T-helper 17 cell (primary cell): Measurements from ENCODE around the gene OPN3. TPM values are rescaled to one million over a fixed set of nuclear protein-coding genes. Genes with fewer than 3 reads are reported as not detected.

ENCODE experiments used
- ATAC-seq: fragments of 150-1000 bp; cut with Tn5 transposase; 2 replicates; pipeline ENCODE4 v1.10.0; 2021; ENCODE audit warnings: mild to moderate bottlenecking, moderate library complexity
- DNase-seq, 3 donors: peaks; one replicate each; pipeline versions ENCODE4 v3.0.0 to v3.0.0-alpha.2; 2020 to 2021
- H3K9me3 ChIP-seq: one replicate; pipeline ENCODE4 v1.7.0; 2013; ENCODE audit warnings: low read length, mild to moderate bottlenecking; ENCODE audit not compliant: control insufficient read depth, poor library complexity, severe bottlenecking
- H3K27ac Mint-ChIP-seq: one replicate; pipeline ENCODE4 v1.8.0; 2022; ENCODE audit warnings: mild to moderate bottlenecking, moderate library complexity, mixed read lengths
- H3K27me3 Mint-ChIP-seq: one replicate; pipeline ENCODE4 v1.8.0; 2022; ENCODE audit warnings: mixed read lengths
- H3K36me3 Mint-ChIP-seq: one replicate; pipeline ENCODE4 v1.8.0; 2022; ENCODE audit warnings: low read depth, mixed read lengths
- H3K4me1 Mint-ChIP-seq: one replicate; pipeline ENCODE4 v1.8.0; 2022; ENCODE audit warnings: mild to moderate bottlenecking, mixed read lengths
- H3K4me3 Mint-ChIP-seq: one replicate; pipeline ENCODE4 v1.8.0; 2022; ENCODE audit warnings: mild to moderate bottlenecking, moderate library complexity, mixed read lengths
- total RNA-seq, 4 donors: library from RNA in 2 of 4; stranded (reverse) in 2 of 4; gene quantifications; one replicate each; pipeline ENCODE4 v1.2.3 and lab custom pipeline; 2022 to 2026

OPN3 gene
- total RNA-seq, 2 donors from 2014 or later: 3.7 to 3.9 TPM

- ATAC-seq (no peak), DNase-seq (no peak)
- Mint-ChIP-seq H3K4me1 (no peaks in the 10 kb centered on the region), H3K4me3 (no peak overlapping the region), H3K27ac (no peak overlapping the region), H3K27me3 (peaks cover 8% of the 10 kb centered on the region), H3K36me3 (peaks cover 4% of the 10 kb centered on the region)
- H3K9me3 ChIP-seq: no peaks in the 10 kb centered on the region
Measured at GRCh38 chr1:241586905-241587512, 53.2 kb downstream of the OPN3 start.

- no peaks in the 10 kb centered on the region for H3K4me1 Mint-ChIP-seq
- H3K27ac Mint-ChIP-seq: no peak overlapping the region
- ATAC-seq: no peak
- H3K27me3 Mint-ChIP-seq: peaks cover 8% of the 10 kb centered on the region
- H3K36me3 Mint-ChIP-seq: peaks cover 4% of the 10 kb centered on the region
- no peak for DNase-seq
- no peak overlapping the region for H3K4me3 Mint-ChIP-seq
- no peaks in the 10 kb centered on the region for H3K9me3 ChIP-seq
Measured at GRCh38 chr1:241582921-241583321, 57.2 kb downstream of the OPN3 start.

- Mint-ChIP-seq H3K36me3 (peaks cover 2% of the 10 kb centered on the region), H3K27me3 (peaks cover 8% of the 10 kb centered on the region), H3K27ac (no peak overlapping the region), H3K4me3 (no peak overlapping the region), H3K4me1 (no peaks in the 10 kb centered on the region)
- DNase-seq: no peak
- ATAC-seq: no peak
- no peaks in the 10 kb centered on the region for H3K9me3 ChIP-seq
Measured at GRCh38 chr1:241579434-241579833, 60.7 kb downstream of the OPN3 start.

- no peaks in the 10 kb centered on the region for H3K9me3 ChIP-seq
- Mint-ChIP-seq H3K27me3 (peaks cover 18% of the 10 kb centered on the region), H3K4me1 (no peaks in the 10 kb centered on the region), H3K27ac (no peak overlapping the region), H3K4me3 (no peak overlapping the region), H3K36me3 (no peaks in the 10 kb centered on the region)
- no peak for ATAC-seq
- no peak for DNase-seq
Measured at GRCh38 chr1:241574154-241574553, 66.0 kb downstream of the OPN3 start.

GRCh38 chr1:241569848-241570247 lies 70.3 kb downstream of the OPN3 start:
- no peaks in the 10 kb centered on the region for H3K4me1 Mint-ChIP-seq
- no peak for ATAC-seq

GRCh38 chr1:241560849-241561187 lies 79.4 kb downstream of the OPN3 start:
- H3K27ac Mint-ChIP-seq: no peak overlapping the region
- H3K4me1 Mint-ChIP-seq: peaks cover 4% of the 10 kb centered on the region
- DNase-seq (no peak), ATAC-seq (no peak)
- peaks cover 10% of the 10 kb centered on the region for H3K27me3 Mint-ChIP-seq
- H3K9me3 ChIP-seq: no peaks in the 10 kb centered on the region
- no peak overlapping the region for H3K4me3 Mint-ChIP-seq
- no peaks in the 10 kb centered on the region for H3K36me3 Mint-ChIP-seq

More at GRCh38 chr1:241569848-241570247, 70.3 kb downstream of the OPN3 start:
- Mint-ChIP-seq H3K4me3 (no peak overlapping the region), H3K27ac (no peak overlapping the region), H3K36me3 (no peaks in the 10 kb centered on the region), H3K27me3 (peaks cover 19% of the 10 kb centered on the region)
- no peak for DNase-seq
- no peaks in the 10 kb centered on the region for H3K9me3 ChIP-seq

- H3K27ac Mint-ChIP-seq: no peak overlapping the region
- H3K9me3 ChIP-seq: no peaks in the 10 kb centered on the region
- peaks cover 4% of the 10 kb centered on the region for H3K4me1 Mint-ChIP-seq
- peaks cover 10% of the 10 kb centered on the region for H3K27me3 Mint-ChIP-seq
- no peak for ATAC-seq
- H3K36me3 Mint-ChIP-seq: no peaks in the 10 kb centered on the region
- no peak for DNase-seq
- H3K4me3 Mint-ChIP-seq: no peak overlapping the region
Measured at GRCh38 chr1:241560146-241560848, 79.9 kb downstream of the OPN3 start.

GRCh38 chr1:241557551-241558193 lies 82.5 kb downstream of the OPN3 start:
- no peaks in the 10 kb centered on the region for H3K36me3 Mint-ChIP-seq
- ATAC-seq: no peak
- H3K4me1 Mint-ChIP-seq: peaks cover 4% of the 10 kb centered on the region
- H3K27me3 Mint-ChIP-seq: peaks cover 10% of the 10 kb centered on the region
- no peaks in the 10 kb centered on the region for H3K9me3 ChIP-seq
- H3K4me3 Mint-ChIP-seq: no peak overlapping the region
- no peak overlapping the region for H3K27ac Mint-ChIP-seq
- DNase-seq: no peak

GRCh38 chr1:241557031-241557430 lies 83.1 kb downstream of the OPN3 start:
- Mint-ChIP-seq H3K27me3 (peaks cover 10% of the 10 kb centered on the region), H3K27ac (no peak overlapping the region), H3K4me1 (peaks cover 4% of the 10 kb centered on the region), H3K36me3 (no peaks in the 10 kb centered on the region), H3K4me3 (no peak overlapping the region)
- no peak for DNase-seq
- no peaks in the 10 kb centered on the region for H3K9me3 ChIP-seq
- no peak for ATAC-seq

- H3K9me3 ChIP-seq: no peaks in the 10 kb centered on the region
- Mint-ChIP-seq H3K4me3 (no peak overlapping the region), H3K4me1 (peaks cover 16% of the 10 kb centered on the region), H3K27ac (no peak overlapping the region), H3K36me3 (no peaks in the 10 kb centered on the region), H3K27me3 (peaks cover under 1% of the 10 kb centered on the region)
- ATAC-seq (no peak), DNase-seq (no peak)
Measured at GRCh38 chr1:241555526-241555925, 84.6 kb downstream of the OPN3 start.

GRCh38 chr1:241553886-241554592 lies 86.1 kb downstream of the OPN3 start:
- ATAC-seq (no peak), DNase-seq (no peak)
- Mint-ChIP-seq H3K27ac (no peak overlapping the region), H3K27me3 (no peaks in the 10 kb centered on the region), H3K4me3 (no peak overlapping the region), H3K36me3 (no peaks in the 10 kb centered on the region), H3K4me1 (peaks cover 17% of the 10 kb centered on the region)
- H3K9me3 ChIP-seq: no peaks in the 10 kb centered on the region

- no peaks in the 10 kb centered on the region for H3K36me3 Mint-ChIP-seq
- DNase-seq: peak in 1 of 3 donors; percentile 7
- peak overlapping the region; percentile 92 for H3K4me3 Mint-ChIP-seq
- peak overlapping the region; percentile 92 for H3K27ac Mint-ChIP-seq
- no peaks in the 10 kb centered on the region for H3K27me3 Mint-ChIP-seq
- H3K9me3 ChIP-seq: no peaks in the 10 kb centered on the region
- peaks cover 17% of the 10 kb centered on the region for H3K4me1 Mint-ChIP-seq
- ATAC-seq: peak; percentile 87
Measured at GRCh38 chr1:241551759-241552638, 88.2 kb downstream of the OPN3 start.
